ENCODE data around the gene WNT7A. TPM values are rescaled to one million over a fixed set of nuclear protein-coding genes. Genes with fewer than 3 reads are reported as not detected.

The WNT7A gene
- total and polyA plus RNA-seq, 2 donors (not counting 1 experiment from before 2014, with no cell fraction given), result not detected

- Histone ChIP-seq H3K36me3 (replicated peaks in 1 of 2; ENCODE audit: control extremely low read depth in 1 of 2, control insufficient read depth in 1 of 2, extremely low read depth in 1 of 2, insufficient read depth in 2 of 2, low read length in 1 of 2) (no peaks in the 10 kb centered on the region), H3K9me3 (ENCODE audit: control extremely low read depth in 1 of 3, control insufficient read depth in 2 of 3, insufficient read depth in 1 of 3, low read length in 2 of 3) (peaks cover 0 to 35% (median 11%) of the 10 kb centered on the region in 3 donors), H3K27me3 (replicated peaks in 1 of 4; ENCODE audit: control extremely low read depth in 1 of 4, control insufficient read depth in 3 of 4, insufficient read depth in 4 of 4, low read length in 3 of 4) (peaks cover 0 to 7% (median 0%) of the 10 kb centered on the region in 4 experiments), H3K4me1 (ENCODE audit: control insufficient read depth in 2 of 2, insufficient read depth in 2 of 2, low read length in 2 of 2) (peaks cover 17 to 33% of the 10 kb centered on the region in 2 donors), H4K20me1 (ENCODE audit: control insufficient read depth, insufficient read depth, low read length, poor library complexity, severe bottlenecking) (no peaks in the 10 kb centered on the region), H3K27ac (ENCODE audit: low read length in 2 of 2) (peak overlapping the region in 1 of 2 donors; percentile 58), H3K4me2 (replicated peaks; ENCODE audit: low read depth, low read length, poor library complexity, severe bottlenecking) (peak overlapping the region; percentile 83), H3K79me2 (ENCODE audit: control insufficient read depth, insufficient read depth, low read length) (no peaks in the 10 kb centered on the region), H3K9ac (ENCODE audit: low read length) (peak overlapping the region; percentile 83), H2AFZ (ENCODE audit: insufficient read depth, low read depth, low read length, poor library complexity, severe bottlenecking) (peak overlapping the region; percentile 97), H3K4me3 (ENCODE audit: control extremely low read depth in 1 of 5, extremely low read depth in 1 of 5, insufficient read depth in 1 of 5, low read depth in 2 of 5, low read length in 4 of 5) (peak overlapping the region; percentile 32 to 75 (median 64))
- ChIA-PET POLR2A (no interaction called here), CTCF (interaction anchor here (0.5 to 1.9 kb wide), 8 partner anchors 11 to 573 kb away, joined by 3 to 11 read pairs (median 6); partner anchors contain the start of genes LSM3 and XPC)
- peaks cover 30% of the 10 kb centered on the region for H3K4me1 Mint-ChIP-seq
- H3K27ac Mint-ChIP-seq, result peak overlapping the region; percentile 69
- peaks cover 6% of the 10 kb centered on the region for H3K9me3 Mint-ChIP-seq (ENCODE audit: insufficient read depth)
- peak; percentile 98 for ATAC-seq (ENCODE audit: low read depth)
- peak overlapping the region; percentile 89 for H3K4me3 Mint-ChIP-seq
- DNase-seq, result peak; percentile 92
- intact Hi-C loops (cut with micrococcal nuclease), result loop anchor here (1.0 to 10.0 kb wide), 5 partner anchors 229 to 755 kb away; partner anchors contain the start of genes CCDC174, CHCHD4, LSM3 and SLC6A6
- peaks cover 20% of the 10 kb centered on the region for H3K27me3 Mint-ChIP-seq
- WGBS (ENCODE audit: insufficient coverage), result 3% methylated on average over 85 of the region's 86 CpGs
- TF ChIP-seq EZH2 (IDR thresholded peaks at IDR 0.05; ENCODE audit: borderline replicate concordance, insufficient read depth, low read depth, low read length, poor library complexity, severe bottlenecking), result no peak
- TF ChIP-seq, protein P1, sequence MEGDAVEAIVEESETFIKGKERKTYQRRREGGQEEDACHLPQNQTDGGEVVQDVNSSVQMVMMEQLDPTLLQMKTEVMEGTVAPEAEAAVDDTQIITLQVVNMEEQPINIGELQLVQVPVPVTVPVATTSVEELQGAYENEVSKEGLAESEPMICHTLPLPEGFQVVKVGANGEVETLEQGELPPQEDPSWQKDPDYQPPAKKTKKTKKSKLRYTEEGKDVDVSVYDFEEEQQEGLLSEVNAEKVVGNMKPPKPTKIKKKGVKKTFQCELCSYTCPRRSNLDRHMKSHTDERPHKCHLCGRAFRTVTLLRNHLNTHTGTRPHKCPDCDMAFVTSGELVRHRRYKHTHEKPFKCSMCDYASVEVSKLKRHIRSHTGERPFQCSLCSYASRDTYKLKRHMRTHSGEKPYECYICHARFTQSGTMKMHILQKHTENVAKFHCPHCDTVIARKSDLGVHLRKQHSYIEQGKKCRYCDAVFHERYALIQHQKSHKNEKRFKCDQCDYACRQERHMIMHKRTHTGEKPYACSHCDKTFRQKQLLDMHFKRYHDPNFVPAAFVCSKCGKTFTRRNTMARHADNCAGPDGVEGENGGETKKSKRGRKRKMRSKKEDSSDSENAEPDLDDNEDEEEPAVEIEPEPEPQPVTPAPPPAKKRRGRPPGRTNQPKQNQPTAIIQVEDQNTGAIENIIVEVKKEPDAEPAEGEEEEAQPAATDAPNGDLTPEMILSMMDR (IDR thresholded peaks at IDR 0.05), result no peak
These were observed 15.6 kb upstream of the WNT7A start for GRCh38 chr3:13895155-13896105.

Data from B cell (primary cell).